B cell (primary cell): ENCODE measurements around the gene CCDC106. TPM values are rescaled to one million over a fixed set of nuclear protein-coding genes. Genes with fewer than 3 reads are reported as not detected.

Experiments used
- ATAC-seq: fragments of 200-7000 bp; cut with Tn5 transposase; one replicate; pipeline ENCODE4 v1.10.0; 2021; ENCODE audit warnings: low read depth, mild to moderate bottlenecking, moderate number of reproducible peaks, moderate library complexity
- CTCF ChIA-PET: fragments of 350-600 bp; sonication (Branson Sonifier 250); formaldehyde crosslinking; loops from one replicate; lab custom pipeline; 2021; ENCODE audit warnings: antibody characterized with exemption, inconsistent platforms; lab: Charles Lee
- POLR2A ChIA-PET: fragments of 350-600 bp; sonication (Branson Sonifier 250); formaldehyde crosslinking; loops from one replicate; lab custom pipeline; 2021; ENCODE audit warnings: antibody characterized with exemption; lab: Charles Lee
- DNase-seq: peaks from one replicate; pipeline ENCODE4 v3.0.0; 2013
- H2AFZ ChIP-seq: 2 replicates; pipeline ENCODE4 v1.6.1; 2012; ENCODE audit warnings: mild to moderate bottlenecking, low read depth, low read length; ENCODE audit not compliant: insufficient read depth, poor library complexity, severe bottlenecking
- H3K27ac ChIP-seq, 2 donors: 1 replicate in 1 of 2; 2 replicates in 1 of 2; pipeline ENCODE4 v1.5.1; 2012 to 2013; ENCODE audit warnings: low read length in 2 of 2, mild to moderate bottlenecking in 2 of 2, moderate library complexity in 1 of 2
- H3K27me3 ChIP-seq, 4 experiments: fragments of 200-600 bp in 1 of 4; sonication (generic) in 1 of 4; replicated peaks in 1 of 4; 1 replicate in 2 of 4; 2 replicates in 2 of 4; pipeline versions ENCODE4 v1.6.1 to v1.7.0; 2013 to 2016; ENCODE audit warnings: low read length in 3 of 4, mild to moderate bottlenecking in 2 of 4, mixed read lengths in 1 of 4, moderate library complexity in 1 of 4; ENCODE audit not compliant: insufficient read depth in 4 of 4, control insufficient read depth in 3 of 4; ENCODE audit errors: control extremely low read depth in 1 of 4
- H3K36me3 ChIP-seq, 2 experiments: replicated peaks in 1 of 2; 1 replicate in 1 of 2; 2 replicates in 1 of 2; pipeline versions ENCODE4 v1.6.1 to v1.7.1; 2013; ENCODE audit warnings: low read length in 1 of 2; ENCODE audit not compliant: insufficient read depth in 2 of 2, control insufficient read depth in 1 of 2; ENCODE audit errors: control extremely low read depth in 1 of 2, extremely low read depth in 1 of 2
- H3K4me1 ChIP-seq, 2 donors: fragments of 200-600 bp in 1 of 2; sonication (generic) in 1 of 2; 1 replicate in 1 of 2; 2 replicates in 1 of 2; pipeline versions ENCODE4 v1.5.1 to v1.6.1; 2013 to 2017; ENCODE audit warnings: low read length in 2 of 2; ENCODE audit not compliant: control insufficient read depth in 2 of 2, insufficient read depth in 2 of 2
- H3K4me2 ChIP-seq: replicated peaks from 2 replicates; pipeline ENCODE3; 2012; ENCODE audit warnings: mild to moderate bottlenecking, low read depth, low read length; ENCODE audit not compliant: poor library complexity, severe bottlenecking
- H3K4me3 ChIP-seq, 5 experiments: fragments of 200-600 bp in 1 of 5; sonication (generic) in 1 of 5; 1 replicate in 3 of 5; 2 replicates in 2 of 5; pipeline versions ENCODE4 v1.5.1 to v1.7.0; 2011 to 2016; ENCODE audit warnings: low read length in 4 of 5, mild to moderate bottlenecking in 4 of 5, low read depth in 2 of 5, control low read depth in 1 of 5, moderate library complexity in 1 of 5; ENCODE audit not compliant: insufficient read depth in 1 of 5; ENCODE audit errors: control extremely low read depth in 1 of 5, extremely low read depth in 1 of 5
- H3K79me2 ChIP-seq: fragments of 200-600 bp; sonication (generic); one replicate; pipeline ENCODE4 v1.6.0; 2016; ENCODE audit warnings: low read length; ENCODE audit not compliant: control insufficient read depth, insufficient read depth
- H3K9ac ChIP-seq: fragments of 200-600 bp; sonication (generic); 2 replicates; pipeline ENCODE4 v1.6.1; 2017; ENCODE audit warnings: mild to moderate bottlenecking, low read length, moderate library complexity
- H3K9me3 ChIP-seq, 3 donors: one replicate each; pipeline versions ENCODE4 v1.6.1 to v1.7.1; 2013; ENCODE audit warnings: low read length in 2 of 3; ENCODE audit not compliant: control insufficient read depth in 2 of 3, insufficient read depth in 1 of 3; ENCODE audit errors: control extremely low read depth in 1 of 3
- H4K20me1 ChIP-seq: 2 replicates; pipeline ENCODE4 v1.6.0; 2012; ENCODE audit warnings: mild to moderate bottlenecking, low read length; ENCODE audit not compliant: insufficient read depth, control insufficient read depth, poor library complexity, severe bottlenecking
- H3K27ac Mint-ChIP-seq: one replicate; pipeline ENCODE4 v1.8.0; 2021; ENCODE audit warnings: mixed read lengths
- H3K27me3 Mint-ChIP-seq: one replicate; pipeline ENCODE4 v1.8.0; 2021; ENCODE audit warnings: mixed read lengths
- H3K4me1 Mint-ChIP-seq: one replicate; pipeline ENCODE4 v1.8.0; 2021; ENCODE audit warnings: mixed read lengths
- H3K4me3 Mint-ChIP-seq: one replicate; pipeline ENCODE4 v1.8.0; 2021; ENCODE audit warnings: mixed read lengths
- H3K9me3 Mint-ChIP-seq: one replicate; pipeline ENCODE4 v1.8.0; 2022; ENCODE audit warnings: mixed read lengths; ENCODE audit not compliant: insufficient read depth
- CTCF ChIP-seq: fragments of 200-600 bp; IDR thresholded peaks from one replicate; pipeline ENCODE4 v1.8.0; 2022; ENCODE audit warnings: antibody characterized with exemption, mild to moderate bottlenecking
- EZH2 ChIP-seq: IDR thresholded peaks from 2 replicates; pipeline ENCODE4 v1.6.1; 2012; ENCODE audit warnings: borderline replicate concordance, low read depth, mild to moderate bottlenecking, moderate library complexity, low read length; ENCODE audit not compliant: insufficient read depth, poor library complexity, severe bottlenecking
- WGBS: methylation state at CpG from one replicate; pipeline ENCODE4 v1.1.5; 2013; ENCODE audit warnings: missing lambda C conversion rate; ENCODE audit not compliant: insufficient coverage; 5-methylcytosine and 5-hydroxymethylcytosine counted together
- intact Hi-C: fragments of 100-400 bp; cut with micrococcal nuclease; formaldehyde crosslinking; loops from one replicate; pipeline ENCODE4 v1.10.0; 2022
- polyA plus RNA-seq: library from polyadenylated mRNA; depleted of rRNA; stranded (reverse); fragments of >200 nt; gene quantifications from 2 replicates; pipeline ENCODE4 v1.2.3, GENCODE V29; 2012
- total RNA-seq, 2 donors: library from RNA; stranded (reverse); fragments of 120-200 nt in 1 of 2; gene quantifications; 1 replicate in 1 of 2; 2 replicates in 1 of 2; pipeline versions ENCODE4 v1.2.3 to v1.2.4, GENCODE V29; 2013 to 2022

The CCDC106 gene
- total and polyA plus RNA-seq, 2 donors (not counting 1 experiment from before 2014, with no cell fraction given) = 25.2 to 52.1 TPM

GRCh38 chr19:55641426-55642152, 6.4 kb upstream of the CCDC106 start:
- peak overlapping the region; percentile 96 for H3K4me2 ChIP-seq
- no peaks in the 10 kb centered on the region for H3K27me3 ChIP-seq
- peaks cover 35% of the 10 kb centered on the region for H3K79me2 ChIP-seq
- DNase-seq = peak; percentile 71
- peak; percentile 6 for ATAC-seq
- Mint-ChIP-seq H3K4me1 (peaks cover 66% of the 10 kb centered on the region), H3K27me3 (no peaks in the 10 kb centered on the region), H3K4me3 (peak overlapping the region; percentile 88), H3K9me3 (no peaks in the 10 kb centered on the region), H3K27ac (peak overlapping the region; percentile 94)
- peaks cover 27 to 67% of the 10 kb centered on the region in 2 donors for H3K4me1 ChIP-seq
- TF ChIP-seq EZH2 = no peak
- no peak for TF ChIP-seq CTCF
- peak overlapping the region; percentile 53 to 79 for H3K27ac ChIP-seq
- peaks cover under 1 to 13% of the 10 kb centered on the region in 2 experiments for H3K36me3 ChIP-seq
- peak overlapping the region; percentile 53 for H2AFZ ChIP-seq
- H4K20me1 ChIP-seq = peaks cover 21% of the 10 kb centered on the region
- peak overlapping the region; percentile 54 to 85 (median 78) for H3K4me3 ChIP-seq
- peaks cover 0 to 11% (median 0%) of the 10 kb centered on the region in 3 donors for H3K9me3 ChIP-seq
- intact Hi-C loops = loop anchor here (5.0 kb wide), 3 partner anchors 34 to 234 kb away; partner anchors contain the start of genes EPN1, UBE2S and ZNF865
- ChIA-PET CTCF (interaction anchor here (1.2 to 1.9 kb wide), 3 partner anchors 9 to 35 kb away, joined by 3 to 22 read pairs (median 4); no protein-coding TSS in a partner anchor), POLR2A (interaction anchor here (0.6 to 1.9 kb wide), 7 partner anchors 13 to 383 kb away, joined by 3 to 17 read pairs (median 5); partner anchors contain the start of genes FIZ1, PPP6R1, U2AF2 and ZNF524)
- WGBS = 2% methylated on average over 25 of the region's 25 CpGs
- H3K9ac ChIP-seq = peak overlapping the region; percentile 77
